NCI-H1092 treated with DMSO at 0.1 percent for 48 hours (cell line): ENCODE data around the gene ELMO1.

Experiments used
- DNase-seq: peaks from one replicate; lab custom pipeline; 2025; lab: John Stamatoyannopoulos, UW

Gene ELMO1

DNA sequence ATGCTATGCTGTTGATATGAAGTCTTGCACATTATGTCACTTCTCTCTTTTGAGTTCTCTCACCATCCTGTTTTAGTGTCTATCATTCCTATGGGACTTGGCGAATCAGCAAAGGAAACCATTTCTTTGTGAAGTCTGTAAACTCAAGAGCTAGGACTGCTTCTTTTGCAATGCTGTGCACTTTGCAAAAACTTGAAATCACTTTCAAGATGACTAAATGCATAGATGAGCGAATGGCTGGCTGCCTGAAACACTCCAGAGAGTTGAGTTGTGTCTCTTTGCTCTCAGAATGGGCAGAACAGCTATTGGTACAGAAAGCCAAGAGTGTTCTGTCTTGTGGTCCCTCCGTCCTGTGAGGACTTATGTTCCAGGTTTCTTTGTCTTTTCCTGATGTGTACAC, 18.3 kb upstream of the ELMO1 start:
- DNase-seq = no peak

DNA sequence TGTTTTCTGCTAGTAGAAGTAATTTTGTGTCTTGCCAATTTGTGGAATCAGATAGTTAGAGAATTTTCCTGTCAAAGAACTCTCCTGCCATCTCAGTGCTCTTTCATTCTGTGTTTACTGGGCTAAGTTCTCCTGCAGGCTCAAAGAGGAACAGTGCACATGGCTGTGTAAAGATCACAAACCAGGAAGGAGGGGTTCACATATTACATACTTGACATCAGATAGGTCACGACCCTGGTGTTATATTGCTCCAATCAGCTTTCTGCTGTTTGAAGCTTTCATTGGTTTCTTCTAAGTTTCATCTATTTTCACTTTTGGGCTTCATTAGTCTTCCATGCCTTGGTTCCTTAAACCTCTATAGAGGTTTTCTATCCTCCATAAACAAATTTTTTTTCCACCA, 13.5 kb upstream of the ELMO1 start:
- DNase-seq = no peak

DNA sequence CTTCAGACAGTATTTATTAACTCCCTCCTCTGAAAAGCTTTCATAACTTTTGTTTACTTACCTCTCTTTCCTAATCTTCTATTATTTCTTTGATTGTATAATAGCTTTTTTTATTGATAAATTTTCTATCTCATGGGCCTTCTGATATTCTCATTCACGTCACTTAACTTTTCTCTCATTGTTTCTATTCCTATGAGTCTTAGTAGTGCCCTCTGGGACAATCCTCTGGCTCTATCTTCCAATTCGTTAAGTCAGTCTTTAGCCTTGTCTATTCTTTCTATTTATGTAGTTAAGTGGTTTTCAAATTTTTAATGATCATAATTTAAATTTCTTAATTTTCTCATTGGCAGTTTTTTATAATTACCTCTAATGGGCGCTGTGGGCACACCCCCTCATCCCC, 6.4 kb upstream of the ELMO1 start:
- no peak for DNase-seq

DNA sequence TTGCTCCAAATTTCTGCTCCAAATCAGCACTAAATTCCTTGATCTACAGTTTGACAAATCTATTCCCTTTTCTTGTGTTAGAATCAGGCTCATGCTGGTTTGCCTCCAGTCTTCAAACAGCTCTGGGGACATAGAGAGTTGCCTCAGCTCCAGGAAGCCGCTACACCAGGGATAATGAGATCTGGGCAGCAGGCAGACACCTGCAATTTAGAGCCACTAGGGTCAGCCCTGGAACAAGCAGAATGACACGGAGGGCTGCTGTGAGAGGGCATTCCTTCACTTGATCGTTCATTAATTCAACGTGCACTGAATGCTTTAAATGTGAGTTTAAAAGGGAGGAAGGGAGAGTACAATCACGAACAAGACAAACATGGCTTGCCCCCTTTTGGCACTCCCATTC, 3.7 kb upstream of the ELMO1 start:
- no peak for DNase-seq

DNA sequence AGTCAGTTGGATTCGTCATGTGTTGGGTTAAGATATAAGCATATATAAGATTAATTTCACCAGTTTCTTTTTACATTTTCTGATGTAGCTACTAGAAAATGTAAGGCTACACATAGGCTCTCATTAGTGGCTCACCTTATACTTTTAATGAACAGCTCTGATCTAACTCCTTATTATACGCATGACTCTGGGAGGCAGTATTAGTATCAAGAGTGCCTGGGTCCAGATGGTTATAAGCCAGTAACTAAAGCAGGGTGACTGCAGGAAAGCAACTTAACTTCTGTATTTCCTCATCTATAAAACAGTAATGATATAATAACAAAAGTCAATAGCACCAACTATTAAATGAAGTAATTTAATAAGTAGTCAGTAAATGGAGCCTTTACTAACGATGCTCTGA, 1.4 kb upstream of the ELMO1 start:
- no peak for DNase-seq

DNA sequence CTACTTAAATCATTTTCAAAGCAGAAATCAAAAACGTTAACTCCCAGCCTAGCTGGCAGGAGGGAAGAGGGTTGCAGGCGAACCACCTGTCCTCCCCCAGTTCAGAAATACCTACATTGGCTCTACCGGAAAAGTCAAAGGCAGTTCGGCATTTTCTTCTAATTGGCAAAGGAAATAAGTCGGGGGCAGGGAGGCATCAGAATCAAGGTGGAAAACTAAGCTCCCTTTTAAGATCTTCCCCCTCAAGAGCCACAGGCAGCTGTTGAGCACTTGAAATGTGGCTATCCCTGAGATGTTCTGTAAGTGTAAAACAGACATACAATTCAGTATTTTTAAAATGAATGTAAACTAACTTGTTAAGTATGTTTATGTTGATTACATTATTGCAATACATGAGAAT, 957 bp upstream of the ELMO1 start:
- DNase-seq = no peak

DNA sequence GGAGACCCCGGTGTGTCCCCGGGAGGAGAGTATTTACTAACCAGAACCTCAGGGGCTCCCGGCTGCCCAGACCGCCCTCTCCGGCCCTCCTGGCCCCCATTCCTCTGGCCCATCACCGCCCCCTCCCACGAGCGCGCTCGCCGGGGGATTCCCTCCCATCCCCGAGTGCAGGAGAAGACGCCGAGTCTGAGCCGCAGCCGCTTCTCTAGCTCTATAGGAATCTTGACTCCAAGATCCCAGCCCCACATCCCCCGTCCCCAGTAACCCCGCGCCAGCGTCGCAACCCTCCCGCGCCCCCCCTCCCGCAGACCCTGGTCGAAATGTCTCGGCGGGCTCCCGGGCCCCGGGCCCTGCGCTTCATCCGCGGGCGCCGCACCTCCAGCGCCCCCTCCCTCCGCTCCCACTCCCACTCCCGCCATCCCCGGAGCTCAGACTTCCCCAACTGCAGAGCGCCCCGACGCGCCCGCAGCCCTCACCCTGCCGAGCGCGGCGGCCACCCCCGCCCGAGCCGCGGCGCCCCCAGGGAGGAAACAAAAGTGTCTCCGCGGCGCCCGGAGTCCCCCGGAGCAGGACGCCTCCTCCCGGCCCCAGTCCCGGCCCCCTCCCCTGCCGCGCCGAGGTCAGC, 541 bp downstream of the ELMO1 start:
- DNase-seq = no peak

DNA sequence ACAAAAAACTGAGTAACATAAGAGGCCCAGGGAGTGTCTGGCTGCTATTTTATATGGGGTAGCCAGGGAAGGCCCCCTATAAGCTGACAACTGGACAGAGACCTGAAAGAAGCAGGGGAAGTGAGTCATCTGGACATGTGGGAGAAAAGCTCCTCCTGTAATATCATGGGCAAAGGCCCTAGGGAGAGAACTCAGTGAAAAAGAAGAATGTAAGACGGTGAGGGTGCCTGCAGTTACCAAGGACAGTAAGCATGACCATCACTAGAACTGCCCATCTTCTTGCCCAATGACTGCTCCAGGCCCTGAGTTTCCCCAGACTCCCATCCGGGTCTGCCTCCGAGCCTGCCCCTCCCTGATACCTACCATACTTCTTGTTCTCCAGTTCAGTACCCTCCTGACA, 2.3 kb downstream of the ELMO1 start:
- DNase-seq = no peak

DNA sequence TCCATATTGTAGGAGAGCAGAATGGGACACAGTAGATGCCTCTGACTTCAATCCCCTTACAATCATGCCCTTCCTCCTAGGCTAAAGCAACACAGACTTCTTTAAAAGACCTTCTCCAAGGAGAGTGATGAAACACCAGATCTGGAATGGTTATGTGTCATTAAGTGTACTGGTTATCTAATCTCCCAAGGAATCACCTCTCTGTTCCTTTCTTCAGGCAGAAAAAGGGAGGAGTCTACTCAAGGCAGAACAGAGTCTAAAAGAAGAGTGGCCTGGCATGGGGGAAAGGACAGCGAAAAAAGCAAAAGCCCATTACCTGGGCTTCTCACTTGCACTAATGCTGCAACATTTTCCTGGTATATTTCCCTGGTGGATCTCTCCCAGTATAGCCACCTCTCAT, 2.9 kb downstream of the ELMO1 start:
- DNase-seq = no peak

DNA sequence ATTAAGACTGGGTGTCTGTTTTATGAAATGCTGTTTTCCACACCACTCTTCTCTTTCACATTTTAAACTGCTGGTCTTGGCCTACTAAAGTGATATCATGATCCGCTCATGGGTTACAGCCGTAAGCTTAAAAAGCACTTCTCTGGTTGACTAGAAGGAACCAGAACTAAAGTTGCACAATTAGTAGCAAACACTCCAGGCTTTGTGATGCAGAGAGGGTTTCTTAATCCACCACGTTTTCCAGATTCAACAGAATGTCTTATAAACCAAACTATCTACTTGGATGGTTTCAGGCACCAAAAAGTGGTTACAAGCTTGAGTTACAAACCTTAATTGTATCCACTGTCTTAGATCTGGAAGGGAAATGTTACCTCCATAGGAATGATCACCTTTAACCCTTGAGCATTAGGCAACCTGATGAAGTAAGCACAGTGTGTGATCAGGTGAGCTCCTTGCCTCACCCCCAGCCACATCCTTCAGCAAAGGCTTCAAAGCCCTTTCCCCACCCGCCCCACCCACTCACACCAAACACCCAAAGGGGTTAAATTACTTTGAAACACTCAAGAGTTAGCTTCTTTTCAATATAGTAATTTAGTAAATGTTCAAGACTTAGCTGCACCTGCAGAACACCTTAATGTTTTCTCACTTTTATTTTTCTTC, 3.5 kb downstream of the ELMO1 start:
- DNase-seq = no peak

DNA sequence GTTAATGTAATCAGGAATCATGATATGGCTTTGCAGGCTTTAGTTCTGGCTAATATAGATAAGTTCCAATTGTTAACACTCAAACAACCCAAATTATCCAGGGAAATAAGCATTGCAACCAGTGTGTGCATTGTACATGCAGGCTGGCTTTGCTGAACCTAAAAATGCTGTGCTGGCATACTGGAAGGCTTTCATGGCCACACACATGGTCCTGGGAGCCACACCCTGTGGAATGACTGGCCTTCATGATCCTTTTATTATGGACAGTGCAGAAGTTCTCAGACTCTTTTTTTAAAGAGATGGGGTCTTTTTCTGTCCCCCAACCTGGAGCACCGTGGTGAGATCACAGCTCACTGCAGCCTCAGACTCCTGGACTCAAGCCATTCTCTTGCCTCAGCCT, 5.0 kb downstream of the ELMO1 start:
- DNase-seq = no peak

DNA sequence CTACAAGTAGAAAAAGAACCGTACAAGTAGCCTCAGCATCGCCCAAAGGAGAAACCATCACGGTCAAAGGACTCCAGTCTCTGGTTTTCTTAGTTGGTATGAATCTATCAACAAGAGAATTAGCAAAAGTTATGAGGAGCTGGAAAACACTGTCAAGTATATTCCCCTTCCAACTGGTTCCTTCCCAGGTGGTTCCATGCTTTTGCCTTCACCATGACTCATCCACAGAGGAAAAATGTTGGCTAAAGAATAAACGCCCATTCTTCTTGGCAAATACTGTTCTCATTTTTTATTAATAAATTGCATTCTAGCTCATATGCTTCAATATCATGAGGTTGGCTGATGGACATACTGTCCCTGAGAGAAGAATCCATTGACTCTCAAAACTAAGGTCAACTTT, 6.4 kb downstream of the ELMO1 start:
- no peak for DNase-seq

DNA sequence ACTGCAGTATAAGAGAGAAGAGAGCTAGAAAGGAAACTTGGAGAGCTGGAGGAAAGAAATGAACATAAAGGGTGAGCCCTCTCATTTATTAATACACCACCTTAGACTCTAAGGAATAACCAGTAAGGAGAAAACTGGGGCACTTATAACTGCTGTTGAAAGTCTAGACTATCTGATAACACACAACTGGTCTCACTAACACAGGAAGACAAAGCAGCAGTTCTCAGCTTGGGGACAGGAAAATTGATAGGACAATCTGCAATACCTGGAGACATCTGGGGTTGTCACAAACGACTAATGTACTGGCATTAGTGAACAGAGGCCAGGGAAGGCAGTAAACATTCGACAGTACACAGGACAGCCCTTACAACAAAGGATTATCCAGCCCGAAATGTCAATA, 6.8 kb downstream of the ELMO1 start:
- DNase-seq = no peak

DNA sequence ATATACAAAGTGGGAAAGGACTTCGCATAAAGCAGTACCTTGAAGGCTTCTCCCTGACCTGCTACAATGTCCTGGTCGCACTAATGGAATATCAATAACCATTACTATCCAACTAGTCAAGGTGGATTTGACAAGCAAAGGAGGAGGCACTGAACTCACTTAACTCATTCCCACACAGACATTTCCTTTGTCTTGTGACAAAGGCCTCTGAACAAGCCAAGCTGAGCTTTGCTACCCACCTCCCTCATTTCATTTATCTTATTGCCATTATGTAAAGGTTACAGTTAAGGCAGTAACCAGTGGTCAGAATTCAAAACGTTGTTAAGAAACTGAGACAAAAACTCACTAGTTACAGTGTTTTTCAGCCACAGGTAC, 7.3 kb downstream of the ELMO1 start:
- no peak for DNase-seq

DNA sequence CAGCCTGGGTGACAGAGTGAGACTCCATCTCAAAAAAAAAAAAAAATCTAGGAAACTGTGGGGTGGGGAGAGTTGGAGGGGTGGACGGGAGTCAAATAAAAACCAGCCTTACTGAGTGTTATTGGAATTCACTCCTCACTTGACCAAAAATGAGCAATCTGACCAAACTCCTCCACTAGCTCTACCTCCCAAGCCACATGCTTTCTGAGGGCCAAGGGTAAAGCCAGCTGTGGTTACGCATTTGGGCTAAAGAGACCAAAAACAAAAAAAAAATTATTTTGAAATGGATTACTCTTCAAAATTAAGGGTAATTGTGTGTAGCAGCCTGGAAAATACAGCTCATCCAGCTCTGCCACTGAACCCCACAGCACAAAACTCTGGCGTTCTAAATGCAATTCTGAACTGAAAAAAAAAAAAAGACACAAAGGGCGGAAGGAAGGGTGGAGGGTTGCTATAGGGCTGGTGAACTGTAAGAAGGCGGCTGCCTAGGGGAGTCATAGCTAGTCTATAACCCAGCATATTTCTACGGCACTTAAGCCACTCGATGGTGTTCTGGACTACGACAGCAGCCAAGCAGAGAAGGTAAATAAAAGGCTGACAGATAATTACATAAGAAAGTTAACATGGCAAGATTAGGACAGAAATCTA, 7.8 kb downstream of the ELMO1 start:
- DNase-seq = no peak

DNA sequence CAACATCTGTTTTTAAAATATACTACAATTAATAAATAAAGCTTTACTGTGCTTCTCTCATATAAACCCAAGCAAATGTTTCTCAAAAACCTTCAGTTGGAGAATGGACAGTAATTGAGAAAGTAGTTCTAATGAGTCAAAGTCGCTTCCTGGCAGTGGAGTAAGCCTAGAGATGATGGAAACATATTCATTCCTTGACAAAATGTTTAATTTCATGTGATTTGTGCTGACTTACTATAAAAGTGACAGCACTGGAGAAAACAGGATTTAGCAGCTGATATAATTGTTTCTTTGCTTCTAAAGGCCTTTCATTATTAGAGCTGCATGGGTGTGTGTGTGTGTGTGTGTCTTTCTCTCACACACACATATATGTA, 9.0 kb downstream of the ELMO1 start:
- no peak for DNase-seq

DNA sequence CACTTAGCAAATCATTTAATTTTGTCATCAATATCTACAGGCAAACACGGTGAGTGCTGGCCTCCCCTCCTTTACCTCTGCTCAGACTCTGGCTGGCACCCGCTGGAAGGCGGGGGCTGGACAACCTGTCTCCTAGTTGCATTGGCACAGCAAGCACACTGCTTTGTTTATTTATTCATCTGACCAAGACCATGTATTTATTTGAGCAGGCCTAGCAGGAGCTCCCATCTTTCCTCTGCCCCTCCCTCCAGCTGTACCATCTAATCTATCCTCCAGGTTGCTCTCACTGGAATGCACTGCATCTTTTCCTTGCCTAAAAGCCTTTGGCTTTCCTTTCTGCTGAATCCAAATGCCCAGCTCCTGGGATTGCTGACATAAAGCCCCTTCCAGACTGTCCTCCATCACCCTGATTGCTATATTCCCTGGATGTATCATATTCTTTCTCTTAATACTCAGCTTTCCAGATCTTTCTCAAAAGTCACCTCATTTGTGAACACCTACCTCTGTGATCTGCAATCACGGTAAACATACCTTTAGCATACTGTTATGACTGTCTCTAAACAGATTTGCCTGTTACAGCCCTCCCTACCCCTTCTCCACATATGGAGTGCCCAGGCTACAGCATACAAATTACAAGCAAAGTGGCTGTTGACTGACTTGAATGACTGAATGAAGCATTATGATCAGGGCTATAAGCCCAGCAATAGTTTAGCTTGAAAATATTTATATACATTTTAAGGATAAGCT, 9.6 kb downstream of the ELMO1 start:
- DNase-seq = no peak

DNA sequence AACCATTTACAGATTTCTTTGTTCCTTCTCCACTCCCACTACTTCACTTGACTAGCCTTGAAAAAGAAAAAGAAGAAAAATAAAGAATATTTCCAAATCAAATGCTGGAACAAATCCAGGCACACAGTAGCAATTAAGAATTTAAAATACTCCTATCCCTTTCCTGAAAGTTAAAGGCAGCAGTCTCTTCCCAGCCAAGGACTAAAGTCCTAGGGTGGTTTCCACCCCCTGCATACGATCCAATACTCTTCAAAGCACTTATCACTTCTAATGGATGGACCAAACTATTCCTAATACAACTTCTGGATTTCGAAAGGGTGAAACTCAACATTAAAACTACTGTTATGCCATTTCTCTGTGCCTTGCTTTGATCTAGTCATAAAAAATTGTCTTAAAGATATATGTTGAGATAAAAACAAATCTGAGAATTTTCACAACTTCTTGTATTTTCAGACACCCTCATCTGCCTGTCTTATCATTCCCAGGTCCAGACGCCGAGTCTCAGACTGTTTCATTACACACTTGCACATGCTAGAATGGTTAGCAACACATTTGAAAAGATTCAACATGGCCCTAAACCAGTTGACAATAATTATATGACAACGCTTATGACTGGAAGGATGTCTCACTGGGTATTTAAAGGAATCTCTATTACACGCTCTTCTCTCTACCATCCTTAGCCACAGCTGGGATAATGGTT, 13.4 kb downstream of the ELMO1 start:
- no peak for DNase-seq

DNA sequence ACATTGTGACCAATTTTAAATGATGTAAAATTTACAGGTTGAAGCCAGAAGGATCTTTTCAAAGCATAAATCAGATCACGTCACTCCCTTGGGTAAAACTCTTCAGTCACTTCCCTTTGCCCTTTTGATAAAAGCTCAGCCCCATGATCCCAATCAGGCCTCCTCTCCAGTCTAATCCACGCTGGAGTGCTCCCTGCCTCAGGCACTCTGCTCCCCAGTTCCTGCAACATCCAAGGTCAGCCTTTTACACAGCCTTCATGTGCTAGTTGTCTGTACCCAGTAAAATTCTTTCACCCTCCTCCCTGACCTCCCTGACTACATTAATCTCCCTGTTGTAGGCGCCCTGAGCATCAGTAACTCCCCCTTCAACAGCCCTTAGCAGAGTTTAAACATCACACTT, 14.1 kb downstream of the ELMO1 start:
- DNase-seq = no peak

DNA sequence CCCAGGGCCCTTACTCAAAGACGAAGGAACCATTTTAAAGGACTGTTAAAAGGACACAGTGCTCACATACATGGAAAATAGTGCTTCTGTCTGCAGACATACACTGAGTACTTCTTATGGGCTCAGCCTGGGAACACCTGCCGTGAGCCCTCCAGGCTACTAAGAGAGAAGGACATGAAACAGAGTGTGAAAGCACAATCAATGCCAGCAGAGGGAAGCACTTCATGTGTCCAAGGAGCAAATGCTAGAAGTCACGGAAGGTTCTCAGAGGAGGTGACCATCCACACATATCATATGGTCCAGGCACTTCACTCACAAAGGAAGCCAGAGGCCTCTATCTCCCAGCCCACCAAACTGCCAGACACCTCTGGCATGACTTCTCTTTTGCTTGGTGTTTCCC, 15.5 kb downstream of the ELMO1 start:
- no peak for DNase-seq

DNA sequence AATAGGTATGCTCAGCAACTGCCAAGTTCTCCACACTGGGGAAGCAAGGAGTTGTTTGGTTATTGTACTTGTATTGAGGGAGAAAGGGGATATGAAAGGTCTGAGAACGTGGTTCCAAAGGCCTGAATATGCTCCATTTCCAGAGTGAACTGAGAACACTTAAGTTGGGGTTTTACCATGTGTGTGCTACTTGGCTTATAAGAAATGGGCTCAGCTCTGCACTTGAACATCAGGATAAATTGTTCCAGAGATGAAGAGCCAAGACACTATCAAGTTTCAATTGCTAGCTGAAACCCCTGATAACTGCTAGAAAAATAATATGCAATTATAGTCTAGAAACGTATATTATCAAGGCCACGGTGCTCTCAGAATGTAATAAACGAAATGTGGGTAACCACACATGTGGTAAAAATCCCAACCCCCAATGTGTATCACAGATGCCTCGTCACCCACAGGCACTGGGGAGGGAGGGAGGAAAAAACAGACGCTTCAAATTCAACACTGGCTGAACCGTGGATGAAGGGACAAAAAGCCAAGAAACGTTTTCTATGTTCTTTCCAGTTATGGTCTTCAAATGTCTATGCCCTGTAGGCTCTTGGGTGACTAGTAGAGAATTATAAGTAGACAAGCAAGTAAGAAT, 16.3 kb downstream of the ELMO1 start:
- no peak for DNase-seq

DNA sequence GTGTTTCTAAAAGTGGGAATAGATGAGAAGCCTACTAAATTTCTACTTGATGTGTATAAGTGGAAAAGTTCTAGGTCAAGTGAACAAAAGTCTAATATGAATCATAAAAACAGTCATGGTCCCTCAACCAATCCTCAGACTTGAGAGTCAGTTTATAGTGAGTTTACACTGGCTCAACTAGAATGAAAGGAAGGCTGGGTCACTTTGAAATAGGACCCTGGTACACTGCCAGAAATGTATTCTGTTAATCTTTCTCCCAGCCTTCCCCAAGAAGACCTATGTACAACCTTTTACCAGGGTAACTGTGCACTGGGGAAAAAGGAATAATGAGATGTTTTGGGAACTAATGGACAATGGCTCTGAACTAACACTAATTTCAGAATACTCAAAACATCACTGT, 17.3 kb downstream of the ELMO1 start:
- no peak for DNase-seq
